ELF-1 (cell line): ENCODE data around the gene AWAT2.

Experiments used
- DNase-seq: peaks from one replicate; pipeline ENCODE4 v3.0.0-alpha.2; 2016; ENCODE audit warnings: low read depth, low spot score

AWAT2 gene

GRCh38 chrX:70042399-70043371 lies 7.1 kb downstream of the AWAT2 start:
- peak; percentile 72 for DNase-seq

- no peak for DNase-seq
These were observed 7.7 kb downstream of the AWAT2 start for GRCh38 chrX:70041993-70042392.

DNA sequence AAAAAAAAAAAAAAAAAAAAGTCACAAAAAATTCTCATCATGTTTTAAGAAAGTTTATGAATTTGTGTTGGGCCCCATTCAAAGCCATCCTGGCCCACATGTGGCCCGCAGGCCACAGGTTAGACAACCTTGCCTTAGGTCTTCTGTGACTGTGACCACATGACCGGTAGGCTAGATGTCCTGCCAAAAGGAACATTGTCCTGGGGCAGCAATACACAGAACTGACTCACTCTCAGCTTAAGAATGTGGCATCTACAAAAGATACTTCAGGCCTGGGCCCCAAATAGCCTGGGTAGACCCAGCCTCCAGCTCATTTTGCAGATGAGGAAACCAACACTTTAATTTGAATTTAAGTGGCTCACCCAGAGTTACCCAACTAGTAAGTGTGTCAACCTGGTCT lies 10.0 kb downstream of the AWAT2 start:
- DNase-seq, result no peak

DNA sequence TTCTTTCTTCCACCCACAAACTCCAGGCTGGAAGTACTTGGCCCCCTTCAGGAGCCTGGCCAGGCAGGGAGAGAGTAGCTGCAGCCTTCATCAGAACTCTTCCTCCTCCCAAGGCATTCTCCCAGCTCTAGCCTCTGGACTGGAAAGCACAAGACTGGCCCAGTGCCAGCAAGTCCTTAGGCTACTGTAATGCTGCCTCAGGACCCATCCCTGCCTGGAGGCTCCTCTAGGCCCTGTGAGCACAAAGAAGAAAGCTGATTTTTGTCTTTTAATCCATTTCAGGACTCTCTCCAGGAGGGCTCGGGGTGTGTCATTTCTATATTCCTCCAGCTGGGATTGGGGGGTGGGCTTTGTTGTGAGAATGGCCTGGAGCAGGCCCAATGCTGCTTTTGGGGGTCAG lies 10.8 kb downstream of the AWAT2 start:
- DNase-seq, result no peak

- no peak for DNase-seq
These were observed 11.2 kb downstream of the AWAT2 start for GRCh38 chrX:70038515-70038914.

- no peak for DNase-seq
These were observed 15.1 kb downstream of the AWAT2 start for GRCh38 chrX:70034646-70035045.

- DNase-seq, result peak; percentile 64
These were observed 16.2 kb downstream of the AWAT2 start for GRCh38 chrX:70033348-70034051.

GRCh38 chrX:70032792-70033191 lies 16.9 kb downstream of the AWAT2 start:
- no peak for DNase-seq

GRCh38 chrX:70030301-70030767 lies 19.4 kb downstream of the AWAT2 start:
- peak; percentile 72 for DNase-seq

DNA sequence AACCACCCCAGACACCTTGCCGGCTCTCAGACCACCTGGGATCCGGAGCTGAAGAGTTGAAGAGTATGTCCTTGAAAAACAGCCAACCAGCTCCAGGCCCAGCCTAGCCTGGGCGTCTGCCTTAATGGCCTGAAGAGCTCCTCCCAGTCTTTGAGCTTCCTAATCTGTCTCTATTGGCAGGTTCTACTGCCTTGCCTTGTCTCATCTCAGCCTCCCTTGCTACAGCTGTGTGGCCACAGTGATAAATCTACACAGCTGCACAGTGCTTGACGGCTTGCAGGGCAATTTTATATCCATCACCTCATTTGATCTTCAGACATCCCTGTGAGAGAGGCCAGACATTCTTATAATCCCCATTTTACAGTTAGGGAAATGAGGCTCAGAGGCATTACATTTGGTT lies 19.9 kb downstream of the AWAT2 start:
- peak; percentile 79 for DNase-seq

DNA sequence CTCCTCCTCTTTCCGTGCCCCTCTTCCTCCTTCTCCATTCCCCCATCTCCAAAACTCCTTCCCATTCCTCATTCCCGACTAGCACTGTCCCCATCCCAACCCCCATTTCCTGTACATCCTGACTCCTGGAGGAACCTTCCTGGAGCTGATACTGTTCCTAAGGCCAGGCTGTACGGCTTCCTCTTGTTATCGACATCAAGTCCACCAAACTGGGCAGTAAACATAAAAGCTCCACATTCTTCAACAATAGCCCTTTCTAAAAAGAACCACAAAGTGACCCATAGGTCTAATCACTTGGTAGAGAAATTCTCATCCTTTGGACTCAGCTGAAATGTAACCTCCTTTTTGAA lies 22.9 kb downstream of the AWAT2 start:
- no peak for DNase-seq

DNA sequence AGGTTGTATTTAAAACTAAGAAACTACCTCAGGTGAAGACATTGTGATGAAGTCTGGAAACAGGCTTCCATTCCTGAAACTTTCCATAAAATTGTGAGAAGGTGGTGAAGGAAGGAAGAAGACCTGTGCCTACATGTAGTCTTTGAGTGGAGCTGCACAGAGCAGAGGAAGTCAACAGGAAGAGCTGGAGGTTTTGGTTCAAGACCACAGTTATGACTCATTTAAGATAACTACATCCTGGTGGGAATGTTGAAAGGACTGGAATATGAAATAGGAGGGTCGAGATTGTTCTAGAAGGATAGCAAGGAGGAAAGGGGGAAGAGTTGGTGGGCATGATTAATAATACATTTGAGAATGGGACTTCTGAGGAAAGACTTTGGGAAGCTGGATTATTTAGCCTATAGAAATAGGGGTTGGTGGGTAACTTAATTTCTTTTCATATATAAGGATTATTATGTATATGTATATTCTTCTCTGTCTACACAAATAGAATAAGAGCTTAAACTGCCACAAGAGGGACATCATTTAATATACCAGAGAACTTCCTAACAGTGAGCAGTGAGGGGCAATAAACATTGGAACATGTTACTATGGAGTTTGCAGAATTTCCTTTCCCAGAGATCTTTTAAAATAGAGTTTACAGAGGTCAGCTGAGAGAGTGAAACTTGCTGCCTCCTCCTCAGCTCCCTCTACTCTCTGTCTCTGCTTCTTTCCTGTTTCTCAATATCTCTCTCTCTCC lies 23.5 kb downstream of the AWAT2 start:
- DNase-seq, result no peak

GRCh38 chrX:70025464-70025863 lies 24.3 kb downstream of the AWAT2 start:
- DNase-seq, result no peak

DNA sequence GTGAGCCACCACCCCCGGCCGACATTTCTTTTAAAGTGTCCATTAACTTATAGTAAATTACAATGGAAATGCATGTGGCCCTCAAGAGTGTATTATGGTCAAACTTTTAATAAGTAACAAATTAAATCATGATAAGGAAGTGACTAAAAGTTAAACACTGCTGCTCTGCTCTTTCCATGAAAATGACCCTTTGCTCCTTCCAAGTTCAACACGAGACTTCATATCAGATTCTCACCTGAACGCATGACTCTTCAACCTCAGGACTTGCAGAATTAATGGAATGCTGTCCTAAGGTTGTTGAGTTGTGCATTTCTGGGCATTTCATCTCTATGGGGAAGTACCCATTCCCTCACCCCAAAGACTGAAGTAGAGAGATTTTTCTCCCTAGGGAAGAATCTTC lies 27.1 kb downstream of the AWAT2 start:
- DNase-seq, result no peak

GRCh38 chrX:70016513-70016912 lies 33.2 kb downstream of the AWAT2 start:
- no peak for DNase-seq

GRCh38 chrX:70013466-70014381 lies 36.0 kb downstream of the AWAT2 start:
- DNase-seq, result peak; percentile 50

- DNase-seq, result peak; percentile 77
These were observed 37.0 kb downstream of the AWAT2 start for GRCh38 chrX:70012756-70013155.

- DNase-seq, result no peak
These were observed 39.8 kb downstream of the AWAT2 start for GRCh38 chrX:70009970-70010369.

GRCh38 chrX:70009049-70009448 lies 40.7 kb downstream of the AWAT2 start:
- no peak for DNase-seq

DNA sequence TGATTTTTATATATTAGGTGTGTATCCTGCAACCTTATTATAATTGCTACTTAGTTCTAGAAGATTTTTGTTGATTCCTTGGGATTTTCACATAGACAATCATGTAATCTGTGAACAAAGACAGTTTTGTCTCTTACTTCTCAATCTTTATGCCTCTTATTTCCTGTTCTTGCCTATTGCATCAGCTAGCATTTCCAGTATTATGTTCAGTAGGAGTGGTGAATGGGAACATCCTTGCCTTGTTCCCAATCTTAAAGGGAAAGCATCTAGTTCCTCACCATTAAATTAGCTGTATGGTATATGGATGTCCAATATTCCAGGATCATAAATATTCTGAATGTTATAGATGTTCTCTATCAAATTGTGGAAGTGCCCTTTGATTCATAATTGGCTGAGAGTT lies 41.8 kb downstream of the AWAT2 start:
- no peak for DNase-seq

DNA sequence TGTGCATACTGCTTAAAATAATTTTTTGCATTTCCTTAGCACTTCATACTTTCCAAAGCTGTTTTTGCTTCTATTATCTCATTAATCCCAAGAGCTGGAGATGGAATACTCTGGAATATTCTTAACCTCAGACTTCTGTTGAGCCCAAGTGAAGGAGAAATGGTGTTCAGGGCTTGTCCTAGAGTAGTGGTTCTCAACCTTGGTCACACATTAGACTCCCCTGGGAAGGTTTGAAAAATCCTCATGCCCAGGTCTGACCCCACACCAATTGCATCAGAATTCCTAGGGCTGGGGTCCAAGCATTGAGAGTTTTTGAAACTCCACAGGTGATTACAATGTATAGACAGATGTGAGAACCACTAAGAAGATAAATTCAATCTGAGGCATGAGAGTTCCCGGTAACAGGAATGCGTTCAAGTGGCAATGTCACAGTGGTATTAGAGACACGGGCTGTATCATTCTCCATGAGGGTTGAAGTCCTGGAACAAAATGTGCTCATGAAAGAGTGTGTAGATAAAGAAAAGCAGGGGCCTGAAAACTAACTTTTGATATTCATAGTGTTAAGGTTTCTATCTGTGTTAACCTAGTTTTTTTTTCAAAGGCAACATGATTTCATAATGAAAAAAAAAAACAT lies 47.9 kb downstream of the AWAT2 start:
- DNase-seq, result no peak
